ENCODE results near the gene PFN3.
"Not testable (repeated sequence)": the region's sequence is repeated elsewhere in the genome, so short reads cannot be mapped to it uniquely, and the experiment has no call there.

DNA sequence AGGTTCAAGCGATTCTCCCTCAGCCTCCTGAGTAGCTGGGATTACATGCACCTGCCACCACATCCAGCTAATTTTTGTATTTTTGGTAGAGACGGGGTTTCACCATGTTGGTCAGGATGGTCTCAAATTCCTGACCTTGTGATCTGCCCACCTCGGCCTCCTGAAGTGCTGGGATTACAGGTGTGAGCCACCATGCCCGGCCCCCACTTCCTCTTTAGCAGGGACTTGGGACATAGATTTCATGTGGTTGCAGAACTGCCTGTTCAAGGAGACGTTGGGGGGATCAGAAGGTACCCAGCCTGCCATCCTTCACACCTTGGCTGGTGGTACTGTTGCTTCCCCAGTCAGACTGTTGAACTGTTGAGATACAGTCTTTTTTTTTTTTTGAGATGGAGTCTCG is 16.6 kb upstream of the PFN3 start:
- not testable (repeated sequence) for TF ChIP-seq ZNF70 (CRISPR knock-in tag; IDR thresholded peaks at IDR 0.05); SNAI2 (CRISPR knock-in tag; IDR thresholded peaks at IDR 0.05); ZNF565 (CRISPR knock-in tag; conservative IDR thresholded peaks at IDR 0.05; ENCODE audit: low read depth); GLIS3 (CRISPR knock-in tag; IDR thresholded peaks at IDR 0.05); RARB (CRISPR knock-in tag; IDR thresholded peaks at IDR 0.05); CSDC2 (CRISPR knock-in tag; IDR thresholded peaks at IDR 0.05); ZFP30 (CRISPR knock-in tag; IDR thresholded peaks at IDR 0.05); TCF4 (CRISPR knock-in tag; IDR thresholded peaks at IDR 0.05; ENCODE audit: borderline replicate concordance)
- TF ChIP-seq, protein P1, sequence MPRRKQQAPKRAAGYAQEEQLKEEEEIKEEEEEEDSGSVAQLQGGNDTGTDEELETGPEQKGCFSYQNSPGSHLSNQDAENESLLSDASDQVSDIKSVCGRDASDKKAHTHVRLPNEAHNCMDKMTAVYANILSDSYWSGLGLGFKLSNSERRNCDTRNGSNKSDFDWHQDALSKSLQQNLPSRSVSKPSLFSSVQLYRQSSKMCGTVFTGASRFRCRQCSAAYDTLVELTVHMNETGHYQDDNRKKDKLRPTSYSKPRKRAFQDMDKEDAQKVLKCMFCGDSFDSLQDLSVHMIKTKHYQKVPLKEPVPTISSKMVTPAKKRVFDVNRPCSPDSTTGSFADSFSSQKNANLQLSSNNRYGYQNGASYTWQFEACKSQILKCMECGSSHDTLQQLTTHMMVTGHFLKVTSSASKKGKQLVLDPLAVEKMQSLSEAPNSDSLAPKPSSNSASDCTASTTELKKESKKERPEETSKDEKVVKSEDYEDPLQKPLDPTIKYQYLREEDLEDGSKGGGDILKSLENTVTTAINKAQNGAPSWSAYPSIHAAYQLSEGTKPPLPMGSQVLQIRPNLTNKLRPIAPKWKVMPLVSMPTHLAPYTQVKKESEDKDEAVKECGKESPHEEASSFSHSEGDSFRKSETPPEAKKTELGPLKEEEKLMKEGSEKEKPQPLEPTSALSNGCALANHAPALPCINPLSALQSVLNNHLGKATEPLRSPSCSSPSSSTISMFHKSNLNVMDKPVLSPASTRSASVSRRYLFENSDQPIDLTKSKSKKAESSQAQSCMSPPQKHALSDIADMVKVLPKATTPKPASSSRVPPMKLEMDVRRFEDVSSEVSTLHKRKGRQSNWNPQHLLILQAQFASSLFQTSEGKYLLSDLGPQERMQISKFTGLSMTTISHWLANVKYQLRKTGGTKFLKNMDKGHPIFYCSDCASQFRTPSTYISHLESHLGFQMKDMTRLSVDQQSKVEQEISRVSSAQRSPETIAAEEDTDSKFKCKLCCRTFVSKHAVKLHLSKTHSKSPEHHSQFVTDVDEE (CRISPR knock-in tag; IDR thresholded peaks at IDR 0.05) = not testable (repeated sequence)
- TF ChIP-seq, protein P2, sequence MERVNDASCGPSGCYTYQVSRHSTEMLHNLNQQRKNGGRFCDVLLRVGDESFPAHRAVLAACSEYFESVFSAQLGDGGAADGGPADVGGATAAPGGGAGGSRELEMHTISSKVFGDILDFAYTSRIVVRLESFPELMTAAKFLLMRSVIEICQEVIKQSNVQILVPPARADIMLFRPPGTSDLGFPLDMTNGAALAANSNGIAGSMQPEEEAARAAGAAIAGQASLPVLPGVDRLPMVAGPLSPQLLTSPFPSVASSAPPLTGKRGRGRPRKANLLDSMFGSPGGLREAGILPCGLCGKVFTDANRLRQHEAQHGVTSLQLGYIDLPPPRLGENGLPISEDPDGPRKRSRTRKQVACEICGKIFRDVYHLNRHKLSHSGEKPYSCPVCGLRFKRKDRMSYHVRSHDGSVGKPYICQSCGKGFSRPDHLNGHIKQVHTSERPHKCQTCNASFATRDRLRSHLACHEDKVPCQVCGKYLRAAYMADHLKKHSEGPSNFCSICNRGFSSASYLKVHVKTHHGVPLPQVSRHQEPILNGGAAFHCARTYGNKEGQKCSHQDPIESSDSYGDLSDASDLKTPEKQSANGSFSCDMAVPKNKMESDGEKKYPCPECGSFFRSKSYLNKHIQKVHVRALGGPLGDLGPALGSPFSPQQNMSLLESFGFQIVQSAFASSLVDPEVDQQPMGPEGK (CRISPR knock-in tag; IDR thresholded peaks at IDR 0.05; ENCODE audit: borderline replicate concordance) = not testable (repeated sequence)

Measured in SK-N-SH treated with all-trans-retinoic acid at 6 μM for 48 hours (cell line).